Ovary (tissue), 9 donors: ENCODE results near the gene POLR2E. TPM values are rescaled to one million over a fixed set of nuclear protein-coding genes. Genes with fewer than 3 reads are reported as not detected.

ENCODE experiments used
- DNase-seq, 5 donors: peaks; one replicate each; pipeline ENCODE4 v3.0.0-alpha.2; 2019 to 2020
- H3K27ac ChIP-seq, 2 donors: fragments of 200-600 bp; one replicate each; pipeline versions ENCODE4 v1.5.1 to v1.8.0; 2019 to 2022
- H3K27me3 ChIP-seq: fragments of 200-600 bp; one replicate; pipeline ENCODE4 v1.8.0; 2022
- H3K36me3 ChIP-seq: fragments of 200-600 bp; sonication (generic); one replicate; pipeline ENCODE4 v1.5.1; 2019
- H3K4me1 ChIP-seq: one replicate; pipeline ENCODE4 v1.8.1; 2013; ENCODE audit warnings: mild to moderate bottlenecking, moderate library complexity; ENCODE audit not compliant: insufficient read depth
- H3K4me3 ChIP-seq: fragments of 200-600 bp; sonication (generic); one replicate; pipeline ENCODE4 v1.5.1; 2017
- H3K9me3 ChIP-seq, 2 donors: fragments of 200-600 bp in 1 of 2; sonication (generic) in 1 of 2; one replicate each; pipeline versions ENCODE4 v1.5.1 to v1.8.1; 2013 to 2019; ENCODE audit warnings: mild to moderate bottlenecking in 1 of 2, moderate library complexity in 1 of 2
- EP300 ChIP-seq: sonication (generic); formaldehyde crosslinking; IDR thresholded peaks from one replicate; pipeline ENCODE4 v1.6.1; 2017; ENCODE audit warnings: antibody characterized with exemption
- POLR2A ChIP-seq: fragments of 450-650 bp; IDR thresholded peaks from one replicate; pipeline ENCODE4 v1.6.1; 2017; ENCODE audit warnings: antibody characterized with exemption, mild to moderate bottlenecking, moderate library complexity
- WGBS, 3 donors: extraction: QIAGEN DNeasy Blood & Tissue Kit in 1 of 3; methylation state at CpG; one replicate each; pipeline versions ENCODE4 v1.1.5 to v1.1.7; 2013 to 2017; 5-methylcytosine and 5-hydroxymethylcytosine counted together
- intact Hi-C, 4 donors: fragments of 100-400 bp; cut with DNase I; formaldehyde crosslinking; loops; one replicate each; pipeline versions ENCODE4 v1.11.0 to v1.15.1; 2022 to 2023
- polyA plus RNA-seq, 2 donors: library from polyadenylated mRNA; stranded (reverse); fragments of 200-250 nt in 1 of 2; fragments of 350-450 nt in 1 of 2; fragmentation: Illumina TruSeq in 1 of 2; extraction: RNeasy Lipid Tissue Mini Kit (QIAGEN cat#74804) in 1 of 2; gene quantifications; one replicate each; pipeline ENCODE4 v1.2.3, GENCODE V29; 2013 to 2014
- total RNA-seq, 7 donors: library from RNA; depleted of rRNA in 2 of 7; stranded (reverse); fragments of >200 nt in 2 of 7; fragmentation: NEBNext Ultra II Directional in 3 of 7; extraction: Animal tissue kit (Norgen Biotek cat#: 25700) in 3 of 7; gene quantifications; one replicate each; pipeline versions ENCODE4 v1.1.0 to v1.2.4, GENCODE V29; 2016 to 2023
- TF ChIP-seq, protein P1 (sequence below), 3 donors: fragments of 450-650 bp in 2 of 3; fragments of 200-600 bp in 1 of 3; IDR thresholded peaks; one replicate each; pipeline versions ENCODE4 v1.5.1 to v1.8.0; 2016 to 2022; ENCODE audit warnings: antibody characterized with exemption in 3 of 3, mild to moderate bottlenecking in 1 of 3
- donor health status: DM: no; HTN: no; CAD: no; lungs with moderate emphysema.
- donor health status: DM: no; HTN: no; CAD: no.
- donor health status: Bipolar disorder and iron deficiency.
- donor health status: DM: yes; HTN: yes; CAD: no.
- donor health status: DM: no; HTN: no; CAD: no.
- donor health status: DM: yes; HTN: yes; CAD: no.

The POLR2E gene
- total and polyA plus RNA-seq, 9 donors = 11.1 to 157 (median 119) TPM

DNA sequence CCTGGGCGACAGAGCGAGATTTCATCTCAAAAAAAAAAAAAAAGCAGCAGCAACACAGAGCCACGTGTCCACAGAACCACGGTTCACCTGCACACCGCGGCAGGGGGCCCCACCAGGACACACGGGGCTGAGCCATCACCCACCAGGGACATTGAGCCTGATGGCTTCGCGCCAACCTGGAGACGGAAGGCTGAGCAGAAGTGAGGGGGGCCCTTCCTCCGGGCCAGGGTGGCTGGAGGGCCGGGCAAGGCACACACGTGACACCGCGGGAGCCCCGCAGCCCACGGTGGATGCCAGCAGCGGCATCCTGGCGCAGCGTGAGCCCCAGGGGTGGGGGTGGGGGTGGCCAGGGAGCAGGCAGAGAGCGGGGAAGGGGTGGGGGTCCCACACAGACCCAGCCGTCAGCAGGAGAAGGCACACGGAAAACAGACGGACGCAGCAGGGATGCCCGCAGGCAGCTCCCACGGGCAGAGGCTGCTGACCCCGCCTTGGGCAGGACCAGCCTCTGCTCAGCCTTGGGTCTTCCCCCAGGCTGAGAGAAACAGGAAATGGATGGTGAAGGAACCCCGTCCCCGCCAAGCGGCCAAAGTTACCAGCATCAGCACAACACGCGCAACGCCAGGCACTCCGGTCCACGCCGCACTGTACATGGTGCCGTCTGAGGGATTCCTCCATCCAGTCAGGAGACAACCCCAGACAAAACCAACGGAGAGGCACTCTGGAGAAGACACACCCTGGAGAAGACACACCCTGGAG lies 45.3 kb upstream of the POLR2E start:
- no peak for DNase-seq
- intact Hi-C loops = no loop called here
- Histone ChIP-seq H3K4me3 (no peak overlapping the region), H3K27ac (no peak overlapping the region), H3K4me1 (no peaks in the 10 kb centered on the region), H3K36me3 (no peaks in the 10 kb centered on the region), H3K9me3 (no peaks in the 10 kb centered on the region), H3K27me3 (no peaks in the 10 kb centered on the region)
- 93 to 95% (median 93%) methylated on average over 37 to 39 of the region's 39 CpGs for WGBS, 3 donors
- no peak for TF ChIP-seq EP300
- TF ChIP-seq POLR2A = no peak

DNA sequence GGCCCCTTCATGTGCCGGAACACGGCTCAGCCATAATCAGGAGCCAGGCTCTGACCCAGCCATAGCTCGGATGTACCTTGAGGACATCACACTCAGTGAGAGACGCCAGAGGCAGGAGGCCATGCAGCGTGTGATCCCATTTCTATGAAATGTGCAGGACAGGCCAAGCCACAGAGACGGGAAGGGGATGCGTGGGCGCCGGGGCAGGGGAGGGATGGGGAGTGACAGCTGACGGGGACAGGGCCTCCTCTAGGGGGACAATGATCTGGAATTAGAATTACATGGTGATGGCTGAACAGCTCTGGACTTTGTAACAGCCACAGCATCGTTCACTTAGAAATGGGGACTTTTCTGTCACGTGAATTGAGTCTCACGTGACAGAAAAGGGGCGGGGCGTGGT lies 44.0 kb upstream of the POLR2E start:
- no peaks in the 10 kb centered on the region for H3K36me3 ChIP-seq
- no peaks in the 10 kb centered on the region for H3K4me1 ChIP-seq
- H3K4me3 ChIP-seq = no peak overlapping the region
- TF ChIP-seq EP300 (no peak), POLR2A (no peak)
- TF ChIP-seq, protein P1, sequence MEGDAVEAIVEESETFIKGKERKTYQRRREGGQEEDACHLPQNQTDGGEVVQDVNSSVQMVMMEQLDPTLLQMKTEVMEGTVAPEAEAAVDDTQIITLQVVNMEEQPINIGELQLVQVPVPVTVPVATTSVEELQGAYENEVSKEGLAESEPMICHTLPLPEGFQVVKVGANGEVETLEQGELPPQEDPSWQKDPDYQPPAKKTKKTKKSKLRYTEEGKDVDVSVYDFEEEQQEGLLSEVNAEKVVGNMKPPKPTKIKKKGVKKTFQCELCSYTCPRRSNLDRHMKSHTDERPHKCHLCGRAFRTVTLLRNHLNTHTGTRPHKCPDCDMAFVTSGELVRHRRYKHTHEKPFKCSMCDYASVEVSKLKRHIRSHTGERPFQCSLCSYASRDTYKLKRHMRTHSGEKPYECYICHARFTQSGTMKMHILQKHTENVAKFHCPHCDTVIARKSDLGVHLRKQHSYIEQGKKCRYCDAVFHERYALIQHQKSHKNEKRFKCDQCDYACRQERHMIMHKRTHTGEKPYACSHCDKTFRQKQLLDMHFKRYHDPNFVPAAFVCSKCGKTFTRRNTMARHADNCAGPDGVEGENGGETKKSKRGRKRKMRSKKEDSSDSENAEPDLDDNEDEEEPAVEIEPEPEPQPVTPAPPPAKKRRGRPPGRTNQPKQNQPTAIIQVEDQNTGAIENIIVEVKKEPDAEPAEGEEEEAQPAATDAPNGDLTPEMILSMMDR (IDR thresholded peaks at IDR 0.05) = no peak
- no peaks in the 10 kb centered on the region for H3K9me3 ChIP-seq
- WGBS, 3 donors = 86 to 91% (median 89%) methylated on average over 15 of the region's 15 CpGs
- no peak for DNase-seq
- H3K27ac ChIP-seq = no peak overlapping the region
- intact Hi-C loops = no loop called here
- no peaks in the 10 kb centered on the region for H3K27me3 ChIP-seq

DNA sequence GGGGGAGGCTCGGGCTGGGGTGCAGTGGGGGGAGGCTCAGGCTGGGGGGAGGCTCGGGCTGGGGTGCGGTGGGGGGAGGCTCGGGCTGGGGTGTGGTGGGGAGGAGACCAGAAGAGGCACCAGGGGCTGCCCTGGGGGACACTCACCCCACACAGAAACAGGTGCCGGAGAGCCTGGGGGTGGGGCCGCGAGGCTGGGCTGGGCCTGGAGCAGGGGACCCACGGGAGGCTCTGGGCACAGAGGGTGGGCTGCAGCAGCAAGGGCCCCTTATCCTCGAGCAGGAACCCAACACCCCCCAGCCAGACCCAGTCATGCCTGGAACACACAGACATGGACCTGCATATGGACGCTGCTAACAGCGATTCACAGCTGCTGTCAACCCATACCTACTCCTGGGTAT lies 42.9 kb upstream of the POLR2E start:
- Histone ChIP-seq H3K27me3 (no peaks in the 10 kb centered on the region), H3K4me3 (no peak overlapping the region), H3K36me3 (no peaks in the 10 kb centered on the region), H3K9me3 (no peaks in the 10 kb centered on the region), H3K27ac (no peak overlapping the region), H3K4me1 (peaks cover 9% of the 10 kb centered on the region)
- WGBS, 3 donors = 79 to 85% (median 84%) methylated on average over 10 of the region's 11 CpGs
- no peak for DNase-seq
- intact Hi-C loops = no loop called here
- no peak for TF ChIP-seq EP300
- TF ChIP-seq, protein P1 (IDR thresholded peaks at IDR 0.05) = no peak
- no peak for TF ChIP-seq POLR2A

DNA sequence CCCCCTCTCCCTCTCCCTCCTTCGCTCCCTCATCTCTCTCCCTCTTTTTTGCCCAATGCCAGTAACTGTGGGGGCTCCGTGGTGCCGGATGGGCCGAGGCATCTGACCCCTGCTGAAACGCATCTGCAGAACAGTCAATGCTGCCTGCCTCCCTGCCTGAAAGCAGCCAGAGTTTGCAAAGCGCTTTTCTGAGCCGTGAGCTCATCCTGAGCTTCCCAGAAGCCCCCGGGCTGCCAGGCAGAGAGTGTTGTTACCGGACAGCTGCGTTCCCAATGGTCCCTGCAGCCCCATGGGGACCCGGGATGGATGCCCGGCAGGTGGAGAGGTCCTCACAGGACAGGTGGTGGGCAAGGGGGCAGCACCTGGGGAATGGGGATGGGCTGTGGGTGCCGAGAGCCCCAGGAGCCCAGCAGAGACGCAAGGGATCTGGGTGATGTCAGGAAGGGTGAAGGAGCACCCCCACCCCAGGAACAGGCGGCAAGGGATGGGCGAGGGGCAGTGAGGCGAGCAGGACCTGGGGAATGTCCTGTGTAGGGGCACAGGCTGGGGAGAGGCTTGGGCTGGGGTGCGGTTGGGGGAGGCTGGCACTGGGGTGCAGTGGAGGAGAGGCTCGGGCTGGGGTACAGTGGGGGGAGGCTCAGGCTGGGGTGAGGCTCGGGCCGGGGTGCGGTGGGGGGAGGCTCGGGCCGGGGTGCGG lies 41.6 kb upstream of the POLR2E start:
- Histone ChIP-seq H3K4me1 (peaks cover 18% of the 10 kb centered on the region), H3K36me3 (no peaks in the 10 kb centered on the region), H3K9me3 (no peaks in the 10 kb centered on the region), H3K27me3 (no peaks in the 10 kb centered on the region), H3K4me3 (no peak overlapping the region), H3K27ac (no peak overlapping the region)
- no peak for TF ChIP-seq EP300
- TF ChIP-seq, protein P1 (IDR thresholded peaks at IDR 0.05) = no peak
- TF ChIP-seq POLR2A = no peak
- intact Hi-C loops = no loop called here
- no peak for DNase-seq
- WGBS, 3 donors = 79 to 81% (median 80%) methylated on average over 16 to 22 of the region's 25 CpGs

DNA sequence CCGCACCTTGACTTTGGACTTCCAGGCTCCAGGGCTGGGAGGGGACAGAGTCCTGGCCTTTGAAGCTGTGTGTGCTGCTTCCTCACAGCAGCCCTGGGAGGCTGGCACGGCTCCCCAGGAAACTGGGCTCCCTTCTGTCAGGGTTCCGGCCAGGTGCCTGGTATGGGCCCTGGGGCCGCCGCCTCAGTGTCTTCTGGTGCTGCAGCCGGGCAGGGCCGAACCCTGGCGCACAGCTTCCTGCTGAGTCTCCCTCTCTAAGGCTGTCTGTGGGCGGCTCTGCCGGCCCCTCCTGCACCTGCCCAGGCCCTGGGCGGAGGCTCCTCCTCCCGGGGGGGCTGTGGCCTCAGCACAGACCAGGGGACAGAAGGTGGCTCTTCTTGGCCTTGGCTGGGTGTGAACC lies 41.0 kb upstream of the POLR2E start:
- Histone ChIP-seq H3K27me3 (no peaks in the 10 kb centered on the region), H3K4me3 (no peak overlapping the region), H3K4me1 (peaks cover 22% of the 10 kb centered on the region), H3K36me3 (no peaks in the 10 kb centered on the region), H3K9me3 (no peaks in the 10 kb centered on the region), H3K27ac (no peak overlapping the region)
- no peak for DNase-seq
- WGBS, 3 donors = 74 to 77% (median 74%) methylated on average over 8 to 12 of the region's 12 CpGs
- intact Hi-C loops = no loop called here
- no peak for TF ChIP-seq POLR2A
- TF ChIP-seq, protein P1 (IDR thresholded peaks at IDR 0.05) = no peak
- TF ChIP-seq EP300 = no peak
